Measurements from ENCODE around the gene GFPT1. TPM values are rescaled to one million over a fixed set of nuclear protein-coding genes. Genes with fewer than 3 reads are reported as not detected.
A peak's percentile ranks its signal among the peaks of the same experiment; 100 is the strongest.

Gene GFPT1
- total and polyA plus RNA-seq, 2 donors from 2014 or later = 9.5 to 43.1 TPM

- no peak for FAIRE-seq
- Histone ChIP-seq H3K36me3 (ENCODE audit: control insufficient read depth in 2 of 3, insufficient read depth in 3 of 3, low read length in 3 of 3) (peaks cover 3 to 13% (median 5%) of the 10 kb centered on the region in 3 donors), H3K9ac (ENCODE audit: low read length in 3 of 3) (no peak overlapping the region)
Observed at GRCh38 chr2:69335311-69335710, 51.7 kb downstream of the GFPT1 start.

GRCh38 chr2:69333352-69333751, 53.7 kb downstream of the GFPT1 start:
- Histone ChIP-seq H3K27ac (ENCODE audit: low read depth in 2 of 2, low read length in 2 of 2) (no peak overlapping the region), H3K4me1 (ENCODE audit: control insufficient read depth in 2 of 3, insufficient read depth in 2 of 3, low read depth in 1 of 3, low read length in 3 of 3) (no peaks in the 10 kb centered on the region), H3K36me3 (ENCODE audit: control insufficient read depth in 2 of 3, insufficient read depth in 3 of 3, low read length in 3 of 3) (peaks cover 3 to 24% (median 6%) of the 10 kb centered on the region in 3 donors), H3K9me3 (ENCODE audit: control insufficient read depth in 2 of 3, insufficient read depth in 1 of 3, low read length in 3 of 3) (no peaks in the 10 kb centered on the region), H3K27me3 (ENCODE audit: control insufficient read depth, insufficient read depth, low read length) (no peaks in the 10 kb centered on the region), H3K9ac (ENCODE audit: low read length in 3 of 3) (no peak overlapping the region), H3K4me3 (ENCODE audit: low read length in 3 of 3) (no peak overlapping the region)
- no peak for DNase-seq
- intact Hi-C loops (cut with DNase I) = no loop called here
- FAIRE-seq = no peak
- no peak for TF ChIP-seq CTCF (IDR thresholded peaks at IDR 0.05; ENCODE audit: borderline replicate concordance, extremely low read depth, insufficient read depth)

More at GRCh38 chr2:69335311-69335710, 51.7 kb downstream of the GFPT1 start:
- Histone ChIP-seq H3K4me1 (ENCODE audit: control insufficient read depth in 2 of 3, insufficient read depth in 2 of 3, low read depth in 1 of 3, low read length in 3 of 3) (no peaks in the 10 kb centered on the region), H3K27me3 (ENCODE audit: control insufficient read depth, insufficient read depth, low read length) (no peaks in the 10 kb centered on the region), H3K27ac (ENCODE audit: low read depth in 2 of 2, low read length in 2 of 2) (no peak overlapping the region), H3K9me3 (ENCODE audit: control insufficient read depth in 2 of 3, insufficient read depth in 1 of 3, low read length in 3 of 3) (no peaks in the 10 kb centered on the region), H3K4me3 (ENCODE audit: low read length in 3 of 3) (no peak overlapping the region)
- intact Hi-C loops (cut with DNase I) = no loop called here
- TF ChIP-seq CTCF (IDR thresholded peaks at IDR 0.05; ENCODE audit: borderline replicate concordance, extremely low read depth, insufficient read depth) = no peak
- DNase-seq = peak in 1 of 5 donors; percentile 6

GRCh38 chr2:69330781-69331180, 56.2 kb downstream of the GFPT1 start:
- Histone ChIP-seq H3K9ac (ENCODE audit: low read length in 3 of 3) (no peak overlapping the region), H3K36me3 (ENCODE audit: control insufficient read depth in 2 of 3, insufficient read depth in 3 of 3, low read length in 3 of 3) (peaks cover 3 to 28% (median 11%) of the 10 kb centered on the region in 3 donors), H3K27ac (ENCODE audit: low read depth in 2 of 2, low read length in 2 of 2) (no peak overlapping the region), H3K27me3 (ENCODE audit: control insufficient read depth, insufficient read depth, low read length) (no peaks in the 10 kb centered on the region), H3K9me3 (ENCODE audit: control insufficient read depth in 2 of 3, insufficient read depth in 1 of 3, low read length in 3 of 3) (no peaks in the 10 kb centered on the region), H3K4me1 (ENCODE audit: control insufficient read depth in 2 of 3, insufficient read depth in 2 of 3, low read depth in 1 of 3, low read length in 3 of 3) (no peaks in the 10 kb centered on the region), H3K4me3 (ENCODE audit: low read length in 3 of 3) (no peak overlapping the region)
- intact Hi-C loops (cut with DNase I) = no loop called here
- no peak for DNase-seq
- TF ChIP-seq CTCF (IDR thresholded peaks at IDR 0.05; ENCODE audit: borderline replicate concordance, extremely low read depth, insufficient read depth) = no peak
- FAIRE-seq = no peak

GRCh38 chr2:69322631-69323030, 64.4 kb downstream of the GFPT1 start:
- no peaks in the 10 kb centered on the region for H3K4me1 ChIP-seq (ENCODE audit: control insufficient read depth in 2 of 3, insufficient read depth in 2 of 3, low read depth in 1 of 3, low read length in 3 of 3)
- no peaks in the 10 kb centered on the region for H3K9me3 ChIP-seq (ENCODE audit: control insufficient read depth in 2 of 3, insufficient read depth in 1 of 3, low read length in 3 of 3)
- intact Hi-C loops (cut with DNase I) = no loop called here
- no peaks in the 10 kb centered on the region for H3K27me3 ChIP-seq (ENCODE audit: control insufficient read depth, insufficient read depth, low read length)
- no peak overlapping the region for H3K27ac ChIP-seq (ENCODE audit: low read depth in 2 of 2, low read length in 2 of 2)
- H3K4me3 ChIP-seq (ENCODE audit: low read length in 3 of 3) = no peak overlapping the region
- peaks cover 3 to 10% (median 7%) of the 10 kb centered on the region in 3 donors for H3K36me3 ChIP-seq (ENCODE audit: control insufficient read depth in 2 of 3, insufficient read depth in 3 of 3, low read length in 3 of 3)
- no peak for DNase-seq
- no peak for FAIRE-seq
- H3K9ac ChIP-seq (ENCODE audit: low read length in 3 of 3) = no peak overlapping the region
- TF ChIP-seq CTCF (IDR thresholded peaks at IDR 0.05; ENCODE audit: borderline replicate concordance, extremely low read depth, insufficient read depth) = no peak
